ENCODE results near the gene ABCG1. TPM values are rescaled to one million over a fixed set of nuclear protein-coding genes. Genes with fewer than 3 reads are reported as not detected.
A peak's percentile ranks its signal among the peaks of the same experiment; 100 is the strongest.

ABCG1 gene
- total RNA-seq, 1 experiment from 2014 or later = 5.6 TPM

GRCh38 chr21:42216726-42217572, 2.0 kb upstream of the ABCG1 start:
- Histone ChIP-seq H3K9me2 (ENCODE audit: insufficient read depth) (no peaks in the 10 kb centered on the region), H3F3A (ENCODE audit: insufficient read depth, low read depth) (no peaks in the 10 kb centered on the region; the same call in 1 of the 2 replicates), H3K36me3 (ENCODE audit: low read depth) (no peaks in the 10 kb centered on the region), H3K4me2 (no peak overlapping the region), H3K27me3 (ENCODE audit: insufficient read depth, low read depth) (no peaks in the 10 kb centered on the region), H3K27ac (no peak overlapping the region), H4K20me1 (ENCODE audit: insufficient read depth) (no peaks in the 10 kb centered on the region), H3K79me2 (ENCODE audit: low read depth) (peaks cover 8% of the 10 kb centered on the region; the same call in 1 of the 2 replicates), H3K4me1 (replicated peaks; ENCODE audit: insufficient read depth) (peaks cover 7% of the 10 kb centered on the region), H3K4me3 (no peak overlapping the region), H2AFZ (no peak overlapping the region), H3K9me3 (ENCODE audit: insufficient read depth, low read depth) (no peaks in the 10 kb centered on the region)
- BruUV-seq (replicated peaks) = no TSS peak
- intact Hi-C loops (cut with micrococcal nuclease; ENCODE audit: unreplicated experiment) = no loop called here
- TF ChIP-seq CTCF (conservative IDR thresholded peaks at IDR 0.05) (no peak), EZH2 (IDR thresholded peaks at IDR 0.05; ENCODE audit: low read depth) (no peak)
- DNase-seq = no peak
- ChIA-PET CTCF (no interaction called here), POLR2A (ENCODE audit: unreplicated experiment) (no interaction called here)

GRCh38 chr21:42219606-42220137, 732 bp downstream of the ABCG1 start:
- no peaks in the 10 kb centered on the region for H3K27me3 ChIP-seq (ENCODE audit: insufficient read depth, low read depth)
- no peaks in the 10 kb centered on the region for H3K9me3 ChIP-seq (ENCODE audit: insufficient read depth, low read depth)
- CTCF ChIA-PET = interaction anchor here (0.6 to 1.0 kb wide), 3 partner anchors 15 to 72 kb away, joined by 4 to 26 read pairs (median 4); no protein-coding TSS in a partner anchor
- H3K4me1 ChIP-seq (replicated peaks; ENCODE audit: insufficient read depth) = peaks cover 13% of the 10 kb centered on the region
- no peak overlapping the region for H3K27ac ChIP-seq
- TF ChIP-seq EZH2 (IDR thresholded peaks at IDR 0.05; ENCODE audit: low read depth) (no peak), CTCF (conservative IDR thresholded peaks at IDR 0.05) (no peak)
- H3K9me2 ChIP-seq (ENCODE audit: insufficient read depth) = no peaks in the 10 kb centered on the region
- H3K4me3 ChIP-seq = peak overlapping the region; percentile 86
- peak overlapping the region; percentile 87 for H3K4me2 ChIP-seq
- H3K79me2 ChIP-seq (ENCODE audit: low read depth) = peaks cover 8% of the 10 kb centered on the region; the same call in 1 of the 2 replicates
- intact Hi-C loops (cut with micrococcal nuclease; ENCODE audit: unreplicated experiment) = no loop called here
- H2AFZ ChIP-seq = peak overlapping the region; percentile 75
- no peaks in the 10 kb centered on the region for H4K20me1 ChIP-seq (ENCODE audit: insufficient read depth)
- POLR2A ChIA-PET (ENCODE audit: unreplicated experiment) = interaction anchor here (0.6 kb wide), 2 partner anchors 14 to 27 kb away, joined by 3 read pairs; no protein-coding TSS in a partner anchor
- DNase-seq = no peak
- BruUV-seq (replicated peaks) = no TSS peak
- H3F3A ChIP-seq (ENCODE audit: insufficient read depth, low read depth) = no peaks in the 10 kb centered on the region; the same call in 1 of the 2 replicates
- H3K36me3 ChIP-seq (ENCODE audit: low read depth) = no peaks in the 10 kb centered on the region

GRCh38 chr21:42220138-42220701, 1.3 kb downstream of the ABCG1 start:
- peak; percentile 63 to 78 for DNase-seq
- CTCF ChIA-PET = interaction anchor here (0.6 to 1.0 kb wide), 3 partner anchors 14 to 73 kb away, joined by 4 to 26 read pairs (median 4); no protein-coding TSS in a partner anchor
- no peaks in the 10 kb centered on the region for H4K20me1 ChIP-seq (ENCODE audit: insufficient read depth)
- POLR2A ChIA-PET (ENCODE audit: unreplicated experiment) = interaction anchor here (0.6 kb wide), 2 partner anchors 13 to 27 kb away, joined by 3 read pairs; no protein-coding TSS in a partner anchor
- intact Hi-C loops (cut with micrococcal nuclease; ENCODE audit: unreplicated experiment) = no loop called here
- H3K4me2 ChIP-seq = peak overlapping the region; percentile 87
- no peak for TF ChIP-seq CTCF (conservative IDR thresholded peaks at IDR 0.05)
- no peak for TF ChIP-seq EZH2 (IDR thresholded peaks at IDR 0.05; ENCODE audit: low read depth)
- H3F3A ChIP-seq (ENCODE audit: insufficient read depth, low read depth) = no peaks in the 10 kb centered on the region; the same call in 1 of the 2 replicates
- H3K27me3 ChIP-seq (ENCODE audit: insufficient read depth, low read depth) = no peaks in the 10 kb centered on the region
- peaks cover 8% of the 10 kb centered on the region; the same call in 1 of the 2 replicates for H3K79me2 ChIP-seq (ENCODE audit: low read depth)
- no peak overlapping the region for H3K27ac ChIP-seq
- H3K4me1 ChIP-seq (replicated peaks; ENCODE audit: insufficient read depth) = peaks cover 13% of the 10 kb centered on the region
- H3K9me3 ChIP-seq (ENCODE audit: insufficient read depth, low read depth) = no peaks in the 10 kb centered on the region
- H3K36me3 ChIP-seq (ENCODE audit: low read depth) = no peaks in the 10 kb centered on the region
- H3K4me3 ChIP-seq = peak overlapping the region; percentile 86
- no peaks in the 10 kb centered on the region for H3K9me2 ChIP-seq (ENCODE audit: insufficient read depth)
- peak overlapping the region; percentile 75 for H2AFZ ChIP-seq
- BruUV-seq (replicated peaks) = TSS peak; percentile 38
